Measurements from ENCODE around the gene RASL11A. TPM values are rescaled to one million over a fixed set of nuclear protein-coding genes. Genes with fewer than 3 reads are reported as not detected.
A peak's percentile ranks its signal among the peaks of the same experiment; 100 is the strongest.

Gene RASL11A
- total and polyA plus RNA-seq, 2 experiments from 2014 or later: 0.51 to 1.1 TPM

DNA sequence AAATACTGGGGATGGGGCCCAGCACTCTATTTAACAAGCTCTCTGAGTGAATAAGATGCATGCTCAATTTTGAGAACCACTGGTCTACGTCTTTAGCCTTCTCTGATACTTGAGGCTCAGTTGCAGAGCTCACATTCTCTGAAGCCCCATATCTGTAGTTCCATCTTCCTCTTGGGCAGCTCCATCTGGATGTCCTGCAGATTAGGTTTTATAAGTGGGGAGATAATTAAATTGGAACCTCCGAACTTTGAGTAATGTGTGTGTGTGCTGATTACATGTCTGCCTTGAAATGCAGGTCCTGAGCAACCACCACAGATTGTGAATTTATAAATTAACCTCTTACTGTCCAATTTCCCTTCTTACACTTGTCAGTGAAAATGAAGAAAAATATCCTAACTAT lies 7.2 kb upstream of the RASL11A start:
- 56 to 60% methylated on average over 2 of the region's 2 CpGs for WGBS, 2 experiments (ENCODE audit: low coverage in 1 of 2, low lambda C conversion rate in 2 of 2, missing lambda C conversion rate in 2 of 2)
- Histone ChIP-seq H2AFZ (no peak overlapping the region), H3K9me2 (ENCODE audit: insufficient read depth) (no peaks in the 10 kb centered on the region), H3K27ac (peak overlapping the region; percentile 87), H3K9me3 (ENCODE audit: low read depth) (no peaks in the 10 kb centered on the region), H4K20me1 (ENCODE audit: insufficient read depth) (no peaks in the 10 kb centered on the region), H3F3A (ENCODE audit: insufficient read depth) (peaks cover 68% of the 10 kb centered on the region), H3K4me2 (ENCODE audit: unreplicated experiment) (no peak overlapping the region), H3K36me3 (ENCODE audit: low read depth) (peaks cover 13% of the 10 kb centered on the region), H3K4me3 (no peak overlapping the region), H3K4me1 (ENCODE audit: insufficient read depth) (peaks cover 13% of the 10 kb centered on the region), H3K27me3 (replicated peaks; ENCODE audit: insufficient read depth) (no peaks in the 10 kb centered on the region), H3K9ac (peak overlapping the region; percentile 74), H3K79me2 (ENCODE audit: insufficient read depth) (peaks cover 14% of the 10 kb centered on the region)
- TF ChIP-seq EZH2phosphoT487 (IDR thresholded peaks at IDR 0.05; ENCODE audit: insufficient read depth, low read depth) (no peak), EZH2 (IDR thresholded peaks at IDR 0.05; ENCODE audit: insufficient read depth, poor library complexity, severe bottlenecking) (no peak)
- in situ Hi-C loops (cut with MboI): no loop called here
- peak; percentile 24 for DNase-seq

DNA sequence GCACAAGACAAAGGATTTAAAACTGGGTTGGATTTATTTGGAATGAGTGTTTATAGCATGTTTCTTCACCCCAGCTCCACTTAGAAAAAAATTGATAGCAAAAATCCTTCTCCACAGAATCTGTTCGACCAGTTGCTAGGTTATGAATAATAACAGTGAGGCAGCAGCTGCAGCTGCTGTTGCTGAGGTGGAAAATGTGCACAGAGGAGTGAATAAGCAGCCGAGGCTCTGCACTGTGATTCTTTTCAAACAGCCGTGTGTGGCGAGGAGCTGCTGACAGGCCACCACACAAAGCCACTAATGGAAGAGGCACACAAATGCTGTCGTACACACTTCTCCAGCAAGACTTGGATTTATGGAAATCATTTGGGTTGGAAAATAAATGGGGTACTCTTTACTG lies 6.4 kb upstream of the RASL11A start:
- Histone ChIP-seq H3K9me2 (ENCODE audit: insufficient read depth) (no peaks in the 10 kb centered on the region), H3K9ac (peak overlapping the region; percentile 74), H3K4me2 (ENCODE audit: unreplicated experiment) (no peak overlapping the region), H3K27me3 (replicated peaks; ENCODE audit: insufficient read depth) (no peaks in the 10 kb centered on the region), H3K27ac (peak overlapping the region; percentile 87), H3F3A (ENCODE audit: insufficient read depth) (peaks cover 60% of the 10 kb centered on the region), H3K36me3 (ENCODE audit: low read depth) (peaks cover 6% of the 10 kb centered on the region), H3K4me3 (no peak overlapping the region), H3K79me2 (ENCODE audit: insufficient read depth) (peaks cover 6% of the 10 kb centered on the region), H3K4me1 (ENCODE audit: insufficient read depth) (peaks cover 13% of the 10 kb centered on the region), H3K9me3 (ENCODE audit: low read depth) (no peaks in the 10 kb centered on the region), H2AFZ (no peak overlapping the region), H4K20me1 (ENCODE audit: insufficient read depth) (no peaks in the 10 kb centered on the region)
- peak; percentile 90 for DNase-seq
- 17 to 21% methylated on average over 5 of the region's 5 CpGs for WGBS, 2 experiments (ENCODE audit: low coverage in 1 of 2, low lambda C conversion rate in 2 of 2, missing lambda C conversion rate in 2 of 2)
- no peak for TF ChIP-seq EZH2phosphoT487 (IDR thresholded peaks at IDR 0.05; ENCODE audit: insufficient read depth, low read depth)
- TF ChIP-seq EZH2 (IDR thresholded peaks at IDR 0.05; ENCODE audit: insufficient read depth, poor library complexity, severe bottlenecking): no peak
- in situ Hi-C loops (cut with MboI): no loop called here

DNA sequence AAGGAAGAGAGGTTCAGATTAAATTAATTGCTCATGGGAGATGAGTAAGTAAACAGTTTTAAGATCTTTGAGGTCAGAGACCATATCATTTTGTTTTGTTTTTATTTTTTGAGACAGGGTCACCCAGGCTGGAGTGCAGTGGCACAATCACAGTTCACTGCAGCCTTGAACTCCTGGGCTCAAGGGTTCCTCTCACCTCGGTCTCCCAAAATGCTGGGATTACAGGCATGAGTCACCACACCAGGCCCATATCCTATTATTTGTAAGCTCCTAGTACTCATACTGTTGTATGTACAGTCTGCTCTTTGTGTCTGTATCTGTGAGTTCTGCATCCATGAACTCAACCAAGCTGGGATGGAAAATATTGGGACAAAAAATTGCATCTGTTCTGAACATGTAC lies 6.0 kb upstream of the RASL11A start:
- peaks cover 56% of the 10 kb centered on the region for H3F3A ChIP-seq (ENCODE audit: insufficient read depth)
- peak overlapping the region; percentile 87 for H3K27ac ChIP-seq
- H3K36me3 ChIP-seq (ENCODE audit: low read depth): 0 out of 2 replicates have a peak, but pooled peaks cover 3% of the 10 kb centered on the region
- H3K27me3 ChIP-seq (replicated peaks; ENCODE audit: insufficient read depth): no peaks in the 10 kb centered on the region
- DNase-seq: peak; percentile 29
- 0 to 10% methylated on average over 1 of the region's 1 CpG for WGBS, 2 experiments (ENCODE audit: low coverage in 1 of 2, low lambda C conversion rate in 2 of 2, missing lambda C conversion rate in 2 of 2)
- TF ChIP-seq EZH2 (IDR thresholded peaks at IDR 0.05; ENCODE audit: insufficient read depth, poor library complexity, severe bottlenecking) (no peak), EZH2phosphoT487 (IDR thresholded peaks at IDR 0.05; ENCODE audit: insufficient read depth, low read depth) (no peak)
- no peaks in the 10 kb centered on the region for H4K20me1 ChIP-seq (ENCODE audit: insufficient read depth)
- peaks cover 1% of the 10 kb centered on the region; the same call in 1 of the 2 replicates for H3K79me2 ChIP-seq (ENCODE audit: insufficient read depth)
- H3K9me2 ChIP-seq (ENCODE audit: insufficient read depth): no peaks in the 10 kb centered on the region
- peaks cover 13% of the 10 kb centered on the region for H3K4me1 ChIP-seq (ENCODE audit: insufficient read depth)
- H3K4me2 ChIP-seq (ENCODE audit: unreplicated experiment): no peak overlapping the region
- in situ Hi-C loops (cut with MboI): no loop called here
- peak overlapping the region; percentile 74 for H3K9ac ChIP-seq
- H3K4me3 ChIP-seq: no peak overlapping the region
- no peak overlapping the region for H2AFZ ChIP-seq
- no peaks in the 10 kb centered on the region for H3K9me3 ChIP-seq (ENCODE audit: low read depth)

DNA sequence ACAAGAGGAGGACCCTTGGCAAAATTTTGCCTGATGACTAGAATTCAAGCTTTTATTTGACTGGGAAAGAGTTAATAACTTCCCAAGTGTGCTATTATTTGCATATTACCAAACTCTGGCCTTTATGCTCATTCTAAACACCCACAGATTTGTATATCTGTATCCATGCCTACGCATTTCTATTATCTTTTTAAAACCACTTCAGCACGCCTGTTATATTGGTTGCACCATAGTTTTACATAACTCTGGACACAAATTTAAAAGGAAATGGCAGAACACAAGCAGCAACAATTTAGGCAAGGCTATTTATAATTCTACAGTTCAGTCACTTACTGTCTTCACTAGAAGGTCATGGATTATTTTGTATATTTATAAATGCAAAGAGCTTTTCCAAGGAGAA lies 3.7 kb upstream of the RASL11A start:
- peaks cover 17% of the 10 kb centered on the region for H3K4me1 ChIP-seq (ENCODE audit: insufficient read depth)
- no peak overlapping the region for H3K4me3 ChIP-seq
- no peaks in the 10 kb centered on the region for H3K9me3 ChIP-seq (ENCODE audit: low read depth)
- no peak overlapping the region for H3K4me2 ChIP-seq (ENCODE audit: unreplicated experiment)
- no peaks in the 10 kb centered on the region for H4K20me1 ChIP-seq (ENCODE audit: insufficient read depth)
- no peaks in the 10 kb centered on the region for H3K9me2 ChIP-seq (ENCODE audit: insufficient read depth)
- H3K9ac ChIP-seq: no peak overlapping the region
- TF ChIP-seq EZH2 (IDR thresholded peaks at IDR 0.05; ENCODE audit: insufficient read depth, poor library complexity, severe bottlenecking) (no peak), EZH2phosphoT487 (IDR thresholded peaks at IDR 0.05; ENCODE audit: insufficient read depth, low read depth) (no peak)
- in situ Hi-C loops (cut with MboI): no loop called here
- H3K36me3 ChIP-seq (ENCODE audit: low read depth): no peaks in the 10 kb centered on the region
- H3K27ac ChIP-seq: no peak overlapping the region
- 86 to 91% methylated on average over 2 of the region's 2 CpGs for WGBS, 2 experiments (ENCODE audit: low coverage in 1 of 2, low lambda C conversion rate in 2 of 2, missing lambda C conversion rate in 2 of 2)
- H3K79me2 ChIP-seq (ENCODE audit: insufficient read depth): no peaks in the 10 kb centered on the region
- H2AFZ ChIP-seq: no peak overlapping the region
- H3F3A ChIP-seq (ENCODE audit: insufficient read depth): peaks cover 33% of the 10 kb centered on the region
- DNase-seq: no peak
- H3K27me3 ChIP-seq (replicated peaks; ENCODE audit: insufficient read depth): no peaks in the 10 kb centered on the region

DNA sequence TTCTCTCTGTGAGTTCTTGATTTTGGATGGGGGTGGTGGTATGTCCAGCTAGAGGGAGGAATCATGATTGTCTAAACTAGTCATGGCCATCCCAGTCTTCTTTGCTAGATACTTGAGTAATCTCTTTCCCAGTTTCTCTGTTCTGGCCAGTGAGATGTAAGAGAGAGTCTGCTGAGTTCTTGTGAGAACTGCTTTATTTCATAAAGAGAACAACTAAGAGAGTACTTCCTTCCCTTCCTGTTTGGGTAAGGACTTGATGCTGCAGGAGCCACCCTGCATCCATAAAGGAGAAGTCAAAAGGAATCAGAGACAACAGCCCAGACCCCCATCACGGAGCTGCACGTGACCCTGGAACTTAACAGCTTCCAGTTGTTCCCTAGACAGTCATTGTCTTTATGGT lies 3.0 kb upstream of the RASL11A start:
- 91 to 95% methylated on average over 2 of the region's 2 CpGs for WGBS, 2 experiments (ENCODE audit: low coverage in 1 of 2, low lambda C conversion rate in 2 of 2, missing lambda C conversion rate in 2 of 2)
- DNase-seq: no peak
- no peaks in the 10 kb centered on the region for H3K9me3 ChIP-seq (ENCODE audit: low read depth)

More for the DNA sequence above, 3.0 kb upstream of the RASL11A start:
- Histone ChIP-seq H3K4me3 (no peak overlapping the region), H3K4me1 (ENCODE audit: insufficient read depth) (peaks cover 24% of the 10 kb centered on the region), H4K20me1 (ENCODE audit: insufficient read depth) (no peaks in the 10 kb centered on the region), H3F3A (ENCODE audit: insufficient read depth) (peaks cover 33% of the 10 kb centered on the region), H3K27ac (no peak overlapping the region), H3K9ac (no peak overlapping the region), H3K79me2 (ENCODE audit: insufficient read depth) (no peaks in the 10 kb centered on the region), H3K27me3 (replicated peaks; ENCODE audit: insufficient read depth) (no peaks in the 10 kb centered on the region), H3K4me2 (ENCODE audit: unreplicated experiment) (no peak overlapping the region), H3K9me2 (ENCODE audit: insufficient read depth) (no peaks in the 10 kb centered on the region), H3K36me3 (ENCODE audit: low read depth) (no peaks in the 10 kb centered on the region), H2AFZ (no peak overlapping the region)
- TF ChIP-seq EZH2 (IDR thresholded peaks at IDR 0.05; ENCODE audit: insufficient read depth, poor library complexity, severe bottlenecking) (no peak), EZH2phosphoT487 (IDR thresholded peaks at IDR 0.05; ENCODE audit: insufficient read depth, low read depth) (no peak)
- in situ Hi-C loops (cut with MboI): no loop called here

All from GM23248 (cell line).